Esophagus muscularis mucosa (tissue), 4 donors: ENCODE measurements around the gene SQSTM1.

Experiments
- CTCF ChIP-seq, 3 experiments: fragments of 200-600 bp in 2 of 3; fragments of 450-650 bp in 1 of 3; sonication (generic) in 2 of 3; IDR thresholded peaks; one replicate each; pipeline ENCODE4 v1.5.1; 2017 to 2019; ENCODE audit warnings: antibody characterized with exemption in 3 of 3, mild to moderate bottlenecking in 2 of 3, moderate library complexity in 1 of 3
- EP300 ChIP-seq: sonication (generic); formaldehyde crosslinking; IDR thresholded peaks from one replicate; pipeline ENCODE4 v1.6.1; 2017; ENCODE audit warnings: antibody characterized with exemption
- POLR2A ChIP-seq: fragments of 450-650 bp; IDR thresholded peaks from one replicate; pipeline ENCODE4 v1.6.1; 2017; ENCODE audit warnings: antibody characterized with exemption, moderate library complexity, mild to moderate bottlenecking, low read depth
- POLR2AphosphoS5 ChIP-seq, 2 donors: sonication (generic); formaldehyde crosslinking; IDR thresholded peaks; one replicate each; pipeline ENCODE4 v1.6.1; 2017; ENCODE audit warnings: antibody characterized with exemption in 2 of 2

DNA sequence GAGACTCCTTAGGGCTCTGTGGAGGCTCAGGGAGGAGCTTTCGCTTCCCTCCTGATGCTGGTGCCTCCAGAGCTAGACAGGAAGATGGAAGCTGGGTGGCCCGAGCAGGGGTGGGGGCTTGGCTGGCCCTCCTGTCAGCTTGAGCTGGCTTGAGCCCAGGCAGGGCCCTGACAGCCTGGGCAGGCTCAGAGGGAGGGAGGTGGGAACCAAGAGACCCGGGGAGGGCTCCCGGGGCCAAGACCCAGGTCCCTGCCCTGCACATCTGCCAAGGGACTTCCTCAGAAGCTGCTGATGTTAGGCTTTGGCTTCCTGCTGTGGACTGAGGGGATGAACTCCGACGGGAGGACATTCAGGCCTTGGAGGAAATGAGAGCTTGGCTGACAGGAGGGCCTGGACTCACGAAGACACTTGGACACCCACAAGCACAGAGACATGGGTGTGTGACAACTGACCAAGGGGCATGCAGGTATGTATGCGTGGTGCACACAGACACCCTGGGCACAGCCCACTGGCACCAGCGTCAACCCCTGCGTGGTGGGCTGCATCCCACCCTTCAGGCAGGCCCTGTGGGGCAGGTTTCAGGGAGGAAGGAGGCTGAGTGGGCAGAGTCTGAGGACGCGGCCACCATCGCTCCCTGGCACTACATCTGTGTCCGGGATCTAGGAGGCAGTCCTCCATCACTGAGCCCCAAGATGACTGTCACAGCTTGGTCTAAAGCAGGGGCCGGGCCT is 28.7 kb upstream of the SQSTM1 start:
- TF ChIP-seq CTCF (IDR thresholded peaks at IDR 0.05) (no peak), POLR2A (no peak), EP300 (no peak), POLR2AphosphoS5 (IDR thresholded peaks at IDR 0.05) (no peak)
